Measurements from ENCODE around the gene HNRNPLL. TPM values are rescaled to one million over a fixed set of nuclear protein-coding genes. Genes with fewer than 3 reads are reported as not detected.

HNRNPLL gene
- polyA plus RNA-seq, 1 of the 3 experiments (the other 2 are of a cell fraction), result 24.4 TPM

GRCh38 chr2:38584881-38585280 lies 17.8 kb downstream of the HNRNPLL start (continued):
- TF ChIP-seq USF1 (IDR thresholded peaks at IDR 0.05; ENCODE audit: borderline replicate concordance, low read depth), result no peak

- H4K20me1 ChIP-seq (ENCODE audit: insufficient read depth), result peaks cover 40% of the 10 kb centered on the region
- no peak overlapping the region for H2AFZ ChIP-seq (ENCODE audit: low read depth)
- H3K9ac ChIP-seq, result no peak overlapping the region
- no peaks in the 10 kb centered on the region for H3K27me3 ChIP-seq (ENCODE audit: insufficient read depth)
- H3K79me2 ChIP-seq (ENCODE audit: insufficient read depth), result peaks cover 78% of the 10 kb centered on the region
- no peak for DNase-seq
- peaks cover 0 to 22% of the 10 kb centered on the region in 2 experiments; a peak in 3 of 4 replicates for H3K4me1 ChIP-seq (ENCODE audit: control insufficient read depth in 1 of 2, insufficient read depth in 2 of 2, low read depth in 1 of 2, low read length in 1 of 2)
- peaks cover 55 to 65% of the 10 kb centered on the region in 2 experiments for H3K36me3 ChIP-seq (replicated peaks in 1 of 2; ENCODE audit: control insufficient read depth in 1 of 2, insufficient read depth in 2 of 2, low read length in 1 of 2)
- H3K27ac ChIP-seq (ENCODE audit: low read depth in 2 of 2, low read length in 1 of 2), result no peak overlapping the region
- H3K4me3 ChIP-seq (ENCODE audit: low read depth in 2 of 2, low read length in 1 of 2), result no peak overlapping the region
- H3K9me2 ChIP-seq, result no peaks in the 10 kb centered on the region
- WGBS (ENCODE audit: low lambda C conversion rate), result 97% methylated on average over 5 of the region's 5 CpGs
- TF ChIP-seq FOXJ3 (CRISPR knock-in tag; IDR thresholded peaks at IDR 0.05) (no peak), RXRA (IDR thresholded peaks at IDR 0.05; ENCODE audit: borderline replicate concordance, low read depth) (no peak), YY1 (IDR thresholded peaks at IDR 0.05; ENCODE audit: low read depth) (no peak), TCF12 (IDR thresholded peaks at IDR 0.05) (no peak), ELF1 (IDR thresholded peaks at IDR 0.05) (no peak), PBX3 (IDR thresholded peaks at IDR 0.05) (no peak), USF2 (IDR thresholded peaks at IDR 0.05; ENCODE audit: borderline replicate concordance, low read depth, low read length) (no peak), TEAD4 (IDR thresholded peaks at IDR 0.05; ENCODE audit: borderline replicate concordance, insufficient read depth) (no peak), POLR2AphosphoS5 (IDR thresholded peaks at IDR 0.05; ENCODE audit: low read depth, low read length) (no peak), RCOR1 (IDR thresholded peaks at IDR 0.05; ENCODE audit: low read length) (no peak)
- CTCF ChIA-PET, result interaction anchor here (0.9 to 23.2 kb wide), 8 partner anchors 11 to 268 kb away, joined by 3 to 308 read pairs (median 16); partner anchors contain the start of gene HNRNPLL
- H3F3A ChIP-seq (replicated peaks; ENCODE audit: insufficient read depth), result peaks cover 13% of the 10 kb centered on the region
- no peak overlapping the region for H3K4me2 ChIP-seq
- POLR2A ChIA-PET, result interaction anchor here (0.6 kb wide), 1 partner anchor 112 kb away, joined by 4 read pairs; no protein-coding TSS in a partner anchor
- H3K9me3 ChIP-seq, result no peaks in the 10 kb centered on the region
Observed at GRCh38 chr2:38583994-38584393, 18.7 kb downstream of the HNRNPLL start.

- POLR2A ChIA-PET, result interaction anchor here (0.6 to 0.7 kb wide), 2 partner anchors 18 to 112 kb away, joined by 3 to 4 read pairs; no protein-coding TSS in a partner anchor
- CTCF ChIA-PET, result interaction anchor here (0.9 to 23.2 kb wide), 9 partner anchors 11 to 268 kb away, joined by 3 to 308 read pairs (median 24); partner anchors contain the start of gene HNRNPLL
Observed at GRCh38 chr2:38583524-38583923, 19.2 kb downstream of the HNRNPLL start.

More at GRCh38 chr2:38583524-38583923, 19.2 kb downstream of the HNRNPLL start:
- Histone ChIP-seq H3K79me2 (ENCODE audit: insufficient read depth) (peaks cover 78% of the 10 kb centered on the region), H3K9me3 (no peaks in the 10 kb centered on the region), H3K4me2 (no peak overlapping the region), H3K27me3 (ENCODE audit: insufficient read depth) (no peaks in the 10 kb centered on the region), H3K9me2 (no peaks in the 10 kb centered on the region), H3K9ac (no peak overlapping the region), H3K27ac (ENCODE audit: low read depth in 2 of 2, low read length in 1 of 2) (no peak overlapping the region), H3F3A (replicated peaks; ENCODE audit: insufficient read depth) (peaks cover 13% of the 10 kb centered on the region), H4K20me1 (ENCODE audit: insufficient read depth) (peaks cover 39% of the 10 kb centered on the region), H3K4me1 (ENCODE audit: control insufficient read depth in 1 of 2, insufficient read depth in 2 of 2, low read depth in 1 of 2, low read length in 1 of 2) (peaks cover 0 to 18% of the 10 kb centered on the region in 2 experiments; a peak in 3 of 4 replicates), H2AFZ (ENCODE audit: low read depth) (no peak overlapping the region), H3K4me3 (ENCODE audit: low read depth in 2 of 2, low read length in 1 of 2) (no peak overlapping the region), H3K36me3 (replicated peaks in 1 of 2; ENCODE audit: control insufficient read depth in 1 of 2, insufficient read depth in 2 of 2, low read length in 1 of 2) (peaks cover 55 to 66% of the 10 kb centered on the region in 2 experiments)
- TF ChIP-seq MXI1 (IDR thresholded peaks at IDR 0.05; ENCODE audit: low read depth, low read length) (no peak), RFX5 (IDR thresholded peaks at IDR 0.05; ENCODE audit: low read length) (no peak), MAX (IDR thresholded peaks at IDR 0.05; ENCODE audit: low read depth) (no peak), IRF3 (IDR thresholded peaks at IDR 0.05; ENCODE audit: low read depth, low read length) (no peak), POLR2AphosphoS5 (IDR thresholded peaks at IDR 0.05; ENCODE audit: low read depth, low read length) (no peak), TEAD4 (IDR thresholded peaks at IDR 0.05; ENCODE audit: borderline replicate concordance, insufficient read depth) (no peak), NFIC (IDR thresholded peaks at IDR 0.05; ENCODE audit: borderline replicate concordance) (no peak), USF1 (IDR thresholded peaks at IDR 0.05; ENCODE audit: borderline replicate concordance, low read depth) (no peak)
- DNase-seq, result no peak
- 91% methylated on average over 3 of the region's 3 CpGs for WGBS (ENCODE audit: low lambda C conversion rate)

Data from SK-N-SH (cell line).